Ramos (cell line): ENCODE measurements around the gene MRPL39.

Source experiments
- in situ Hi-C: fragments of 300-500 bp; cut with MboI; formaldehyde crosslinking; loops from one replicate; pipeline ENCODE4 v1.14.3; 2022; ENCODE audit warnings: low sequenced_read_pairs; ENCODE audit not compliant: unreplicated experiment

The MRPL39 gene

GRCh38 chr21:25551569-25551968, 55.7 kb downstream of the MRPL39 start:
- in situ Hi-C loops, result no loop called here

- in situ Hi-C loops, result no loop called here
Measured at GRCh38 chr21:25550352-25551120, 56.7 kb downstream of the MRPL39 start.

DNA sequence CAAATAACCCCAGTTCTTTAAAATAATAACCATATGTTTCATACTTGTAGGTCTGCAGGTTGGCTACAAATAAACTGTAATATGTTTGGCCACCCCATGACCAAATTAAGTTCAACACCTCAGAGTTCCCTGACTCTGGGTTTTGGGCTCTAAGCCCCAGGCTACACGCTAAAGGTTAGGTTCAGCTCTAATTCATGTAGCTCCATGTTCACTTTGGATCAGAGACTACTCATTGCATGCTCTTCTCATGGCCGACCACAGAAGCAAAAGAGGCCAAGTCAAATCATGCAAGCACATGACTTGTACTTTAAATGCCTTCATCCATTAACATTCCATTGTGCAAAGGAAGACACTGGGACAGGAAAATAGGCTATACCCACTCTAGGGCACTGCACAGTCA, 66.2 kb downstream of the MRPL39 start:
- in situ Hi-C loops, result no loop called here

GRCh38 chr21:25539606-25540005, 67.7 kb downstream of the MRPL39 start:
- in situ Hi-C loops, result no loop called here

DNA sequence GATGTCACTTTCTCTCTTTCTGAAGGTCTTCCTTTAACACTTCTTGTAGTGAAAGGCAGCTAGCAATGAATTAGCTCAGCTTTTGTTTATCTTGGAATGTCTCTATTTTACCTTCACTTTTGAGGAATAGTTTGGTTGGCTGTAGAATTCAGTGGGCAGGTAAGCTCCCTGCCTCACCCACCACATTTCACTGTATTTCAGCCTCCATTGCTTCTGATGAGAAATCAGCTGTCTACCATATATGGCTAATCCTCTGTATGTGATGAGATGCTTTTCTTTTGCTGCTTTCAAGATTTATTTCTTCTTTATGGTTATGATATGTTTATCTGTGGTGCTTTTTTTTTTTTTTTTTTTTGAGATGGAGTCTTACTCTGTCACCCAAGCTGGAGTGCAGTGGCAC, 70.1 kb downstream of the MRPL39 start:
- in situ Hi-C loops, result no loop called here

DNA sequence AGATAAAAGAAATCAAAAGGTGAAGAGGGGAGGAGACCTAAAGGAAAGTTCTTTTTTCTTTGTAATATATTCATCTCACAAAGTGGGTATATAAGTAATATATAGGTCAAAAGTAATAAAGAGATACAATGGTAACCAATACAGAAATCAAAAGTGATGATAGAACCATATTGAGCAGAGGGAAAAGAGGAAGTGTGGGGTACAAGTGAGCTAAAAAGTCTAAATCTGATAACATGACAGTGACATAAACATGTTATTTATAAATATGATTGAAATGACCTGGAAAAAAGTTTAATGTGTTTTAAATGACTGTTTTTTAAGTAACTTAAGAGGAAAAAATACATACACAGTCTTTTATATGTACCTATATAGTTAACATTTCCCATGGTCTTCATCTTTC, 70.5 kb downstream of the MRPL39 start:
- in situ Hi-C loops, result no loop called here

DNA sequence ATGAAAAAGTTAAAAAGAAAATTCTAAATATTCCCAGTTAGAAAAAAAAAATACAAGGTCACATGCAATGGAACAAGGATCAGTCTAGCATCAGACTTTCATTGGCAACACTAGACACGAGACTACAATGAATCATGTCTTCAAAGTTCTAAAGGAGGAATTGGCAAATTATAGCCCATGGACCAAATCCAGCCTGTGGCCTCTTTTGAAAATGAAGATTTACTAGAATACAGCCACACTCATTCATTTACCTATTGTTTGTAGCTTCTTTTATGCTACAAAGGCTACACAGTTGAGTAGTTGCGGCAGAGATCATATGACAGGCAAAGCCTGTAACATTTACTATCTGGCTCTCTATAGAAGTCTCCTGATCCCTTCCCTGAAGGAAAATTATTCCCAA, 71.4 kb downstream of the MRPL39 start:
- in situ Hi-C loops, result no loop called here
